Ecto neural progenitor cell (in vitro differentiated cells): ENCODE data around the gene CLDN7.
A peak's percentile ranks its signal among the peaks of the same experiment; 100 is the strongest.

Experiments
- DNase-seq: peaks from one replicate; pipeline ENCODE4 v3.0.0-alpha.2; 2018; ENCODE audit warnings: low spot score

CLDN7 gene

GRCh38 chr17:7262192-7262934 is at the start of gene CLDN7:
Gene CLDN7, minus strand, starts transcription at chr17:7262478. Its CDS starts 435 bp downstream, at chr17:7262043.
- DNase-seq: peak; percentile 73

- DNase-seq: no peak
Observed at GRCh38 chr17:7311110-7311705, 48.9 kb upstream of the CLDN7 start.

- no peak for DNase-seq
Observed at GRCh38 chr17:7309628-7310027, 47.4 kb upstream of the CLDN7 start.

GRCh38 chr17:7308625-7309433 is 46.6 kb upstream of the CLDN7 start:
- peak; percentile 84 for DNase-seq

GRCh38 chr17:7307686-7308624 is 45.7 kb upstream of the CLDN7 start:
- DNase-seq: peak; percentile 73

GRCh38 chr17:7306911-7307685 is 44.8 kb upstream of the CLDN7 start, which contains the start of gene EIF5A:
Gene EIF5A, plus strand, starts transcription at chr17:7307628. Its CDS starts 2,008 bp downstream, at chr17:7309636.
- DNase-seq: peak; percentile 100

GRCh38 chr17:7304179-7304578 is 41.9 kb upstream of the CLDN7 start:
- DNase-seq: no peak

GRCh38 chr17:7296189-7296861 is 34.0 kb upstream of the CLDN7 start:
- peak; percentile 96 for DNase-seq

- no peak for DNase-seq
Observed at GRCh38 chr17:7295230-7296180, 33.2 kb upstream of the CLDN7 start.

- peak; percentile 96 for DNase-seq
Observed at GRCh38 chr17:7294614-7295153, 32.4 kb upstream of the CLDN7 start, which contains the start of gene YBX2. Gene YBX2, minus strand, starts transcription at chr17:7294639. Its CDS starts 139 bp downstream, at chr17:7294500.

- DNase-seq: peak; percentile 79
Observed at GRCh38 chr17:7293816-7294613, 31.7 kb upstream of the CLDN7 start.

GRCh38 chr17:7293159-7293558 is 30.9 kb upstream of the CLDN7 start:
- no peak for DNase-seq

- no peak for DNase-seq
Observed at GRCh38 chr17:7292729-7293128, 30.5 kb upstream of the CLDN7 start.

GRCh38 chr17:7292194-7292593 is 29.9 kb upstream of the CLDN7 start:
- DNase-seq: no peak

- no peak for DNase-seq
Observed at GRCh38 chr17:7290685-7291084, 28.4 kb upstream of the CLDN7 start.

GRCh38 chr17:7290166-7290565 is 27.9 kb upstream of the CLDN7 start:
- DNase-seq: no peak

- no peak for DNase-seq
Observed at GRCh38 chr17:7289256-7290032, 27.2 kb upstream of the CLDN7 start.
